ENCODE results near the gene EFCAB8.

DNA sequence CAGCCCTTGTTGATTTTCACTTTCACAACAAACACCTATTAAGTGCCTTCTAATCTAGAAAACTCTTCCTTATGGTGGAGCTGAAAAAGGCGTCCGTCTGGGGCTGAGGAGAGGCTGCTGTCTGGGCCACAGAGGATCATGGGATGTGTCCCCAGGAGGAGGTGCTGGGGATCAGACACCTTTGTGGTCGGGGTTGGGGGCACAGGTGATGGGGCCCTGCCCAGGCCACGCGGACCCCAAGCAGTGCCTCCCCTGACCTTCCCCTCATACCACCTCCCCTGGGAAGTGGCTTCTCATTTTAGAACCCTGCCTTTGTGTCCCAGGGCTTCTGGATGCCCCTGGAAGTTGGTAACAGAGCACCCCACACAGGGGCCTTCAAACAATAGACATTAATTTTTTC is 104.5 kb downstream of the EFCAB8 start:
- no peak for TF ChIP-seq POLR2A (IDR thresholded peaks at IDR 0.05; ENCODE audit: low read length)
- no peak for TF ChIP-seq GATA1 (IDR thresholded peaks at IDR 0.05; ENCODE audit: low read depth, low read length)

All from erythroblast (primary cell).